Measurements from ENCODE around the gene FRMPD2. TPM values are rescaled to one million over a fixed set of nuclear protein-coding genes. Genes with fewer than 3 reads are reported as not detected.

The FRMPD2 gene
- total and polyA plus RNA-seq, 2 experiments from 2014 or later: not detected

- H3K9me2 ChIP-seq (ENCODE audit: insufficient read depth): no peaks in the 10 kb centered on the region
- no peaks in the 10 kb centered on the region for H4K20me1 ChIP-seq (ENCODE audit: insufficient read depth)
- H3K4me3 ChIP-seq: no peak overlapping the region
- H3K36me3 ChIP-seq (ENCODE audit: low read depth): no peaks in the 10 kb centered on the region
- DNase-seq: no peak
- TF ChIP-seq EZH2phosphoT487 (IDR thresholded peaks at IDR 0.05; ENCODE audit: insufficient read depth, low read depth): no peak
- TF ChIP-seq EZH2 (IDR thresholded peaks at IDR 0.05; ENCODE audit: insufficient read depth, poor library complexity, severe bottlenecking): no peak
- no peaks in the 10 kb centered on the region for H3K4me1 ChIP-seq (ENCODE audit: insufficient read depth)
- H3K9ac ChIP-seq: no peak overlapping the region
- H3K9me3 ChIP-seq (ENCODE audit: low read depth): no peaks in the 10 kb centered on the region
- WGBS, 2 experiments (ENCODE audit: low coverage in 1 of 2, low lambda C conversion rate in 2 of 2, missing lambda C conversion rate in 2 of 2): 19 to 21% methylated on average over 1 of the region's 1 CpG
- H3K79me2 ChIP-seq (ENCODE audit: insufficient read depth): no peaks in the 10 kb centered on the region
- no peaks in the 10 kb centered on the region for H3F3A ChIP-seq (ENCODE audit: insufficient read depth)
- H2AFZ ChIP-seq: no peak overlapping the region
- in situ Hi-C loops (cut with MboI): no loop called here
- no peak overlapping the region for H3K4me2 ChIP-seq (ENCODE audit: unreplicated experiment)
- H3K27ac ChIP-seq: no peak overlapping the region
- H3K27me3 ChIP-seq (replicated peaks; ENCODE audit: insufficient read depth): peaks cover 30% of the 10 kb centered on the region
Observed at GRCh38 chr10:48234295-48234694, 40.2 kb downstream of the FRMPD2 start.

GRCh38 chr10:48233559-48234005 is 40.9 kb downstream of the FRMPD2 start:
- no peak overlapping the region for H3K4me2 ChIP-seq (ENCODE audit: unreplicated experiment)
- WGBS, 2 experiments (ENCODE audit: low coverage in 1 of 2, low lambda C conversion rate in 2 of 2, missing lambda C conversion rate in 2 of 2): 90 to 95% methylated on average over 2 of the region's 2 CpGs
- no peaks in the 10 kb centered on the region for H3K9me3 ChIP-seq (ENCODE audit: low read depth)
- H4K20me1 ChIP-seq (ENCODE audit: insufficient read depth): no peaks in the 10 kb centered on the region
- H3K4me1 ChIP-seq (ENCODE audit: insufficient read depth): no peaks in the 10 kb centered on the region
- H3F3A ChIP-seq (ENCODE audit: insufficient read depth): no peaks in the 10 kb centered on the region
- H3K4me3 ChIP-seq: no peak overlapping the region
- no peak overlapping the region for H3K27ac ChIP-seq
- DNase-seq: no peak
- H3K79me2 ChIP-seq (ENCODE audit: insufficient read depth): no peaks in the 10 kb centered on the region
- H3K9ac ChIP-seq: no peak overlapping the region
- no peak overlapping the region for H2AFZ ChIP-seq
- TF ChIP-seq EZH2phosphoT487 (IDR thresholded peaks at IDR 0.05; ENCODE audit: insufficient read depth, low read depth) (no peak), EZH2 (IDR thresholded peaks at IDR 0.05; ENCODE audit: insufficient read depth, poor library complexity, severe bottlenecking) (no peak)
- H3K36me3 ChIP-seq (ENCODE audit: low read depth): no peaks in the 10 kb centered on the region
- in situ Hi-C loops (cut with MboI): no loop called here
- H3K27me3 ChIP-seq (replicated peaks; ENCODE audit: insufficient read depth): peaks cover 31% of the 10 kb centered on the region
- no peaks in the 10 kb centered on the region for H3K9me2 ChIP-seq (ENCODE audit: insufficient read depth)

- Histone ChIP-seq H3K27ac (no peak overlapping the region), H3K9me2 (ENCODE audit: insufficient read depth) (no peaks in the 10 kb centered on the region), H3F3A (ENCODE audit: insufficient read depth) (no peaks in the 10 kb centered on the region), H3K9me3 (ENCODE audit: low read depth) (no peaks in the 10 kb centered on the region), H3K27me3 (replicated peaks; ENCODE audit: insufficient read depth) (peaks cover 33% of the 10 kb centered on the region), H4K20me1 (ENCODE audit: insufficient read depth) (no peaks in the 10 kb centered on the region), H3K4me3 (no peak overlapping the region), H3K4me1 (ENCODE audit: insufficient read depth) (no peaks in the 10 kb centered on the region), H3K36me3 (ENCODE audit: low read depth) (no peaks in the 10 kb centered on the region), H2AFZ (no peak overlapping the region), H3K9ac (no peak overlapping the region), H3K79me2 (ENCODE audit: insufficient read depth) (no peaks in the 10 kb centered on the region), H3K4me2 (ENCODE audit: unreplicated experiment) (no peak overlapping the region)
- TF ChIP-seq EZH2 (IDR thresholded peaks at IDR 0.05; ENCODE audit: insufficient read depth, poor library complexity, severe bottlenecking): no peak
- TF ChIP-seq EZH2phosphoT487 (IDR thresholded peaks at IDR 0.05; ENCODE audit: insufficient read depth, low read depth): no peak
- no peak for DNase-seq
- in situ Hi-C loops (cut with MboI): no loop called here
- WGBS, 2 experiments (ENCODE audit: low coverage in 1 of 2, low lambda C conversion rate in 2 of 2, missing lambda C conversion rate in 2 of 2): 48 to 49% methylated on average over 3 of the region's 3 CpGs
Observed at GRCh38 chr10:48232717-48233447, 41.6 kb downstream of the FRMPD2 start.

GRCh38 chr10:48231699-48232315 is 42.7 kb downstream of the FRMPD2 start:
- no peak overlapping the region for H2AFZ ChIP-seq
- no peak for DNase-seq
- 22 to 32% methylated on average over 6 of the region's 6 CpGs for WGBS, 2 experiments (ENCODE audit: low coverage in 1 of 2, low lambda C conversion rate in 2 of 2, missing lambda C conversion rate in 2 of 2)

More at GRCh38 chr10:48231699-48232315, 42.7 kb downstream of the FRMPD2 start:
- Histone ChIP-seq H3K9me3 (ENCODE audit: low read depth) (no peaks in the 10 kb centered on the region), H3K27me3 (replicated peaks; ENCODE audit: insufficient read depth) (peaks cover 43% of the 10 kb centered on the region), H3K4me2 (ENCODE audit: unreplicated experiment) (no peak overlapping the region), H3K27ac (no peak overlapping the region), H3K36me3 (ENCODE audit: low read depth) (no peaks in the 10 kb centered on the region), H3K4me3 (no peak overlapping the region), H3K9ac (no peak overlapping the region), H3K9me2 (ENCODE audit: insufficient read depth) (no peaks in the 10 kb centered on the region), H3K4me1 (ENCODE audit: insufficient read depth) (no peaks in the 10 kb centered on the region), H3F3A (ENCODE audit: insufficient read depth) (no peaks in the 10 kb centered on the region), H4K20me1 (ENCODE audit: insufficient read depth) (no peaks in the 10 kb centered on the region), H3K79me2 (ENCODE audit: insufficient read depth) (no peaks in the 10 kb centered on the region)
- TF ChIP-seq EZH2phosphoT487 (IDR thresholded peaks at IDR 0.05; ENCODE audit: insufficient read depth, low read depth): no peak
- TF ChIP-seq EZH2 (IDR thresholded peaks at IDR 0.05; ENCODE audit: insufficient read depth, poor library complexity, severe bottlenecking): no peak
- in situ Hi-C loops (cut with MboI): no loop called here
